H9 (cell line): ENCODE data around the gene PAFAH1B2. TPM values are rescaled to one million over a fixed set of nuclear protein-coding genes. Genes with fewer than 3 reads are reported as not detected.
A peak's percentile ranks its signal among the peaks of the same experiment; 100 is the strongest.

Experiments used
- DNase-seq: peaks from one replicate; pipeline ENCODE4 v3.0.0-alpha.2; 2017
- H2AFZ ChIP-seq: one replicate; pipeline ENCODE4 v1.6.1; 2013; ENCODE audit warnings: mild to moderate bottlenecking, low read length, control low read depth, moderate library complexity
- H2AK5ac ChIP-seq: 2 replicates; pipeline ENCODE4 v1.6.1; 2013; ENCODE audit warnings: low read length, control low read depth, mixed read lengths; ENCODE audit not compliant: insufficient read length
- H2BK120ac ChIP-seq: one replicate; pipeline ENCODE4 v1.6.1; 2013; ENCODE audit warnings: low read depth, mild to moderate bottlenecking, low read length, control low read depth, inconsistent platforms; ENCODE audit not compliant: poor library complexity, severe bottlenecking
- H2BK12ac ChIP-seq: 2 replicates; pipeline ENCODE4 v1.6.1; 2013; ENCODE audit warnings: low read length, control low read depth, mixed read lengths, low read depth; ENCODE audit not compliant: insufficient read length
- H2BK15ac ChIP-seq: 2 replicates; pipeline ENCODE4 v1.6.1; 2013; ENCODE audit warnings: low read depth, low read length, control low read depth
- H2BK20ac ChIP-seq: one replicate; pipeline ENCODE4 v1.6.1; 2013; ENCODE audit warnings: low read depth, mild to moderate bottlenecking, low read length, control low read depth, inconsistent platforms; ENCODE audit not compliant: poor library complexity, severe bottlenecking
- H2BK5ac ChIP-seq: 2 replicates; pipeline ENCODE4 v1.6.1; 2013; ENCODE audit warnings: low read length, control low read depth, mixed read lengths; ENCODE audit not compliant: insufficient read length
- H3K14ac ChIP-seq: 2 replicates; pipeline ENCODE4 v1.6.1; 2013; ENCODE audit warnings: low read length, control low read depth; ENCODE audit not compliant: insufficient read depth
- H3K18ac ChIP-seq: 2 replicates; pipeline ENCODE4 v1.6.1; 2013; ENCODE audit warnings: low read depth, mild to moderate bottlenecking, mixed read lengths, low read length, control low read depth; ENCODE audit not compliant: insufficient read length
- H3K23ac ChIP-seq: 2 replicates; pipeline ENCODE4 v1.6.1; 2013; ENCODE audit warnings: low read length, control low read depth, mixed read lengths, low read depth; ENCODE audit not compliant: insufficient read length
- H3K23me2 ChIP-seq: 2 replicates; pipeline ENCODE4 v1.6.1; 2013; ENCODE audit warnings: low read depth, mild to moderate bottlenecking, mixed read lengths, low read length, control low read depth; ENCODE audit not compliant: insufficient read length, poor library complexity, severe bottlenecking
- H3K27ac ChIP-seq: 2 replicates; pipeline ENCODE4 v1.5.1; 2013; ENCODE audit warnings: low read length, control low read depth, mixed read lengths, low read depth; ENCODE audit not compliant: insufficient read length
- H3K27me3 ChIP-seq: 2 replicates; pipeline ENCODE4 v1.6.1; 2013; ENCODE audit warnings: low read length, control low read depth, inconsistent platforms; ENCODE audit not compliant: insufficient read depth
- H3K4ac ChIP-seq: 2 replicates; pipeline ENCODE4 v1.6.1; 2013; ENCODE audit warnings: low read depth, mild to moderate bottlenecking, control low read depth, inconsistent platforms, low read length, moderate library complexity
- H3K4me1 ChIP-seq: 2 replicates; pipeline ENCODE4 v1.6.1; 2013; ENCODE audit warnings: low read length, control low read depth, inconsistent platforms; ENCODE audit not compliant: insufficient read depth
- H3K4me2 ChIP-seq: 2 replicates; pipeline ENCODE4 v1.6.1; 2013; ENCODE audit warnings: low read length, control low read depth, mixed read lengths; ENCODE audit not compliant: insufficient read length, insufficient read depth
- H3K56ac ChIP-seq: 2 replicates; pipeline ENCODE4 v1.6.1; 2013; ENCODE audit warnings: low read depth, mild to moderate bottlenecking, mixed read lengths, low read length, control low read depth; ENCODE audit not compliant: insufficient read length
- H3K79me1 ChIP-seq: 2 replicates; pipeline ENCODE4 v1.6.1; 2013; ENCODE audit warnings: low read depth, mild to moderate bottlenecking, moderate library complexity, low read length, control low read depth, inconsistent platforms; ENCODE audit not compliant: insufficient read depth, poor library complexity, severe bottlenecking
- H3K79me2 ChIP-seq: 2 replicates; pipeline ENCODE4 v1.6.1; 2013; ENCODE audit warnings: low read length, control low read depth, inconsistent platforms; ENCODE audit not compliant: insufficient read depth
- H3K9ac ChIP-seq: 2 replicates; pipeline ENCODE4 v1.6.1; 2013; ENCODE audit warnings: low read length, control low read depth, mixed read lengths; ENCODE audit not compliant: insufficient read length; ENCODE audit errors: extremely low read depth
- H3K9me3 ChIP-seq: one replicate; pipeline ENCODE4 v1.6.1; 2013; ENCODE audit warnings: low read depth, low read length, inconsistent platforms; ENCODE audit not compliant: control insufficient read depth
- H3T11ph ChIP-seq: one replicate; pipeline ENCODE4 v1.6.1; 2013; ENCODE audit warnings: mild to moderate bottlenecking, low read length, control low read depth, inconsistent platforms
- H4K20me1 ChIP-seq: one replicate; pipeline ENCODE4 v1.6.1; 2013; ENCODE audit not compliant: control insufficient read depth, insufficient read length, insufficient read depth
- H4K5ac ChIP-seq: 2 replicates; pipeline ENCODE4 v1.6.1; 2013; ENCODE audit warnings: low read depth, mild to moderate bottlenecking, mixed read lengths, low read length, control low read depth; ENCODE audit not compliant: insufficient read length
- H4K8ac ChIP-seq: replicated peaks from 2 replicates; pipeline ENCODE4 v1.6.1; 2013; ENCODE audit warnings: low read length, control low read depth, mixed read lengths, low read depth; ENCODE audit not compliant: insufficient read length
- H4K91ac ChIP-seq: 2 replicates; pipeline ENCODE4 v1.6.1; 2013; ENCODE audit warnings: low read depth, mild to moderate bottlenecking, moderate library complexity, mixed read lengths, low read length, control low read depth; ENCODE audit not compliant: insufficient read length
- H3K27ac Mint-ChIP-seq, 3 experiments: 2 replicates in 2 of 3; 3 replicates in 1 of 3; pipeline ENCODE4 v1.8.0; 2020 to 2021; ENCODE audit warnings: mixed read lengths in 3 of 3, mild to moderate bottlenecking in 1 of 3, moderate library complexity in 1 of 3
- H3K27me3 Mint-ChIP-seq: 2 replicates; pipeline ENCODE4 v1.8.0; 2021; ENCODE audit warnings: low read depth, mild to moderate bottlenecking, moderate library complexity, mixed read lengths
- H3K36me3 Mint-ChIP-seq, 3 experiments: 2 replicates in 2 of 3; 3 replicates in 1 of 3; pipeline ENCODE4 v1.8.0; 2020 to 2021; ENCODE audit warnings: low read depth in 3 of 3, mixed read lengths in 3 of 3; ENCODE audit not compliant: insufficient read depth in 1 of 3
- H3K4me1 Mint-ChIP-seq, 2 experiments: 2 replicates each; pipeline ENCODE4 v1.8.0; 2020; ENCODE audit warnings: mixed read lengths in 2 of 2
- H3K4me3 Mint-ChIP-seq, 2 experiments: 2 replicates in 1 of 2; 3 replicates in 1 of 2; pipeline ENCODE4 v1.8.0; 2020 to 2021; ENCODE audit warnings: mild to moderate bottlenecking in 2 of 2, mixed read lengths in 2 of 2, moderate library complexity in 1 of 2
- H3K9me3 Mint-ChIP-seq, 2 experiments: 2 replicates in 1 of 2; 3 replicates in 1 of 2; pipeline ENCODE4 v1.8.0; 2020; ENCODE audit warnings: mild to moderate bottlenecking in 2 of 2, mixed read lengths in 2 of 2, moderate library complexity in 1 of 2
- WGBS: extraction: QIAGEN DNeasy Blood & Tissue Kit; methylation state at CpG from one replicate; pipeline ENCODE4 v1.1.7; 2013; ENCODE audit warnings: missing lambda C conversion rate, low lambda C conversion rate, mixed read lengths; ENCODE audit not compliant: insufficient read length; ENCODE audit errors: extremely low coverage; 5-methylcytosine and 5-hydroxymethylcytosine counted together
- total RNA-seq: library from RNA; stranded (reverse); gene quantifications from 2 replicates; pipeline ENCODE4 v1.2.1, GENCODE V29; 2021
- TF ChIP-seq, protein P1 (sequence below): fragments of 200-600 bp; sonication (generic); conservative IDR thresholded peaks from 3 replicates; pipeline ENCODE4 v1.8.0; 2021; ENCODE audit warnings: antibody characterized with exemption, mild to moderate bottlenecking

The PAFAH1B2 gene
- total RNA-seq, 1 experiment from 2014 or later = 161 TPM

DNA sequence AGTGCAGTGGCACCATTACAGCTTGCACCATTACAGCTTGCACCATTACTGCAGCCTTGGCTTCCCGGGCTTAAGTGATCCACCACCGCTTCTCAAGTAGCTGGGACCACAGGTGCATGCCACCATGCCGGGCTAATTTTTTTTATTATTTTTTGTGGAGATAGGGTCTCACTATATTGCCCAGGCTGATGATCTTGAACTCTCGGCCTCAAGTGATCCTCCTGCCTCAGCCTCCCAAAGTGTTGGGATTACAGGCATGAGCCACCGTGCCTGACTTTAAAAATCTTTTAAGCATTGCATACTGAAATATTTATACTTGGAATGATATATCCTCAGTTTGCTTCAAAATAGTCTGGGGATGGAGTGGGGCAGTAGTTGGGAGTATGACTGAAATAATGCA, 10.4 kb downstream of the PAFAH1B2 start:
- peaks cover 0 to 4% of the 10 kb centered on the region in 2 experiments; a peak in 1 of 4 replicates for H3K4me1 Mint-ChIP-seq
- H3K27ac Mint-ChIP-seq = 0 out of 7 replicates have a peak overlapping the region, but pooled peaks of 1 of the 3 experiments have one; percentile 43
- Histone ChIP-seq H3K27me3 (no peaks in the 10 kb centered on the region), H3K56ac (no peak overlapping the region), H3K4me2 (no peak overlapping the region), H2BK12ac (no peak overlapping the region), H3K4me1 (no peaks in the 10 kb centered on the region), H3K9me3 (no peaks in the 10 kb centered on the region), H2BK15ac (no peak overlapping the region), H3K23ac (no peak overlapping the region), H3K79me2 (peaks cover 30% of the 10 kb centered on the region; the same call in 1 of the 2 replicates), H4K5ac (no peak overlapping the region), H2BK5ac (no peak overlapping the region), H3K23me2 (no peaks in the 10 kb centered on the region), H3K79me1 (peaks cover 12% of the 10 kb centered on the region), H3T11ph (no peak overlapping the region), H4K8ac (no peak overlapping the region), H2BK20ac (no peak overlapping the region), H3K14ac (no peak overlapping the region), H3K27ac (no peak overlapping the region), H2BK120ac (no peak overlapping the region), H4K20me1 (no peaks in the 10 kb centered on the region), H3K4ac (no peak overlapping the region), H3K18ac (no peak overlapping the region), H2AFZ (no peak overlapping the region), H4K91ac (no peak overlapping the region), H2AK5ac (no peak overlapping the region), H3K9ac (no peak overlapping the region)
- no peaks in the 10 kb centered on the region for H3K27me3 Mint-ChIP-seq
- no peaks in the 10 kb centered on the region for H3K9me3 Mint-ChIP-seq
- no peak overlapping the region for H3K4me3 Mint-ChIP-seq
- peaks cover 26 to 73% (median 47%) of the 10 kb centered on the region in 3 experiments for H3K36me3 Mint-ChIP-seq
- TF ChIP-seq, protein P1, sequence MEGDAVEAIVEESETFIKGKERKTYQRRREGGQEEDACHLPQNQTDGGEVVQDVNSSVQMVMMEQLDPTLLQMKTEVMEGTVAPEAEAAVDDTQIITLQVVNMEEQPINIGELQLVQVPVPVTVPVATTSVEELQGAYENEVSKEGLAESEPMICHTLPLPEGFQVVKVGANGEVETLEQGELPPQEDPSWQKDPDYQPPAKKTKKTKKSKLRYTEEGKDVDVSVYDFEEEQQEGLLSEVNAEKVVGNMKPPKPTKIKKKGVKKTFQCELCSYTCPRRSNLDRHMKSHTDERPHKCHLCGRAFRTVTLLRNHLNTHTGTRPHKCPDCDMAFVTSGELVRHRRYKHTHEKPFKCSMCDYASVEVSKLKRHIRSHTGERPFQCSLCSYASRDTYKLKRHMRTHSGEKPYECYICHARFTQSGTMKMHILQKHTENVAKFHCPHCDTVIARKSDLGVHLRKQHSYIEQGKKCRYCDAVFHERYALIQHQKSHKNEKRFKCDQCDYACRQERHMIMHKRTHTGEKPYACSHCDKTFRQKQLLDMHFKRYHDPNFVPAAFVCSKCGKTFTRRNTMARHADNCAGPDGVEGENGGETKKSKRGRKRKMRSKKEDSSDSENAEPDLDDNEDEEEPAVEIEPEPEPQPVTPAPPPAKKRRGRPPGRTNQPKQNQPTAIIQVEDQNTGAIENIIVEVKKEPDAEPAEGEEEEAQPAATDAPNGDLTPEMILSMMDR = no peak
- no CpG with 5 or more reads among the region's 5 CpGs for WGBS
- DNase-seq = no peak
